NAMALWA (cell line): Measurements from ENCODE around the gene SFRP2.

ENCODE experiments used
- DNase-seq: peaks from one replicate; pipeline ENCODE4 v3.0.0-alpha.2; 2015; ENCODE audit warnings: low spot score

Gene SFRP2

DNA sequence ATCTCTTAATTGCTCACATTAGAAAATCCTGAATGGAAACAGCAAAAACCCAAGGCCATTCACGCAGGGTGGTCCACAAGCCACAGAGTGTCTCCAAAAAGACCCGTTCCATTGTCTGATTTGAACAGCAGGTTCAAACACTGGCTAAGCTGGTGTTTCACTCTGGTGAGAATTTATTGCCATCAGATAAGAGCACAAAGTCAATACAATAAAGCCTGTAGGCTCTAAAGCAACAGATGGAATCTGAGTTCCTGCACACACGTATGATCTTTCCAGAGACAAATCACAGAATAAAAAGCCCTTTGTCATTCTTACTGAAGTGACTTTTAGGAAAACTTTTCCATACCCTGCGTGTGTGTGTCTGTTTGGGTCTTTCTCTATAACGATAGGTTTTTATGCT, 5.1 kb upstream of the SFRP2 start:
- no peak for DNase-seq

DNA sequence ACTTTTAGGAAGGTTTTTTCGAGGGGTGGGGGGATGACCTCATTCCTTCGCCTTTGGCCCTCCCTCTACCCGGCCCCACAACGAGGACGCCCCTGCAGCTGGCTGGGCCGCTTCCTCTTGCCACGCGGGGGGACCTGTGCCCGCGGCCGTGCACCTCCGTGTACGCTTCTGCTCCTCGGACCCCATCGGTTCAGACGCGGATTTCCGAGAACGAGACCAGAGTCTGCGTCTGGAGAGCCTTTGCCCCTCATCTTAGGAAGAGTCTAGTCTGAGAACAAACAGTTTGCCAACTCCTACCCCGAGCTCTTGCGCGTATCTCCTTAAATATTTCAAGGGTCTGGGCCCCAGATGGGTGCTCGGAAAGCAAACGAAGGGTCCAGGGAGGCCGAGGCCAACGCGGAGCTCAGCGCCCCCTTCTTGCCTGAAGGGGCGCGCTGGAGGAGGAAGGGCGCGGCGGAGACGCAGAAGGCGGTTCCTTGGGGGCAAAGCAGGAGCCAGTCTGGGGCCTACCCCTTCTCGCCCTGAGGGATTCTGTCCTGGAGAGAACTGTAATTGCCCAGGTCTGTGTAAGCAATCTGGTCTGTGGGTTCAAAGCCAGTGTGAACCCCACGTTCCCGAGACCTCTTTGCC, 3.9 kb upstream of the SFRP2 start:
- no peak for DNase-seq

DNA sequence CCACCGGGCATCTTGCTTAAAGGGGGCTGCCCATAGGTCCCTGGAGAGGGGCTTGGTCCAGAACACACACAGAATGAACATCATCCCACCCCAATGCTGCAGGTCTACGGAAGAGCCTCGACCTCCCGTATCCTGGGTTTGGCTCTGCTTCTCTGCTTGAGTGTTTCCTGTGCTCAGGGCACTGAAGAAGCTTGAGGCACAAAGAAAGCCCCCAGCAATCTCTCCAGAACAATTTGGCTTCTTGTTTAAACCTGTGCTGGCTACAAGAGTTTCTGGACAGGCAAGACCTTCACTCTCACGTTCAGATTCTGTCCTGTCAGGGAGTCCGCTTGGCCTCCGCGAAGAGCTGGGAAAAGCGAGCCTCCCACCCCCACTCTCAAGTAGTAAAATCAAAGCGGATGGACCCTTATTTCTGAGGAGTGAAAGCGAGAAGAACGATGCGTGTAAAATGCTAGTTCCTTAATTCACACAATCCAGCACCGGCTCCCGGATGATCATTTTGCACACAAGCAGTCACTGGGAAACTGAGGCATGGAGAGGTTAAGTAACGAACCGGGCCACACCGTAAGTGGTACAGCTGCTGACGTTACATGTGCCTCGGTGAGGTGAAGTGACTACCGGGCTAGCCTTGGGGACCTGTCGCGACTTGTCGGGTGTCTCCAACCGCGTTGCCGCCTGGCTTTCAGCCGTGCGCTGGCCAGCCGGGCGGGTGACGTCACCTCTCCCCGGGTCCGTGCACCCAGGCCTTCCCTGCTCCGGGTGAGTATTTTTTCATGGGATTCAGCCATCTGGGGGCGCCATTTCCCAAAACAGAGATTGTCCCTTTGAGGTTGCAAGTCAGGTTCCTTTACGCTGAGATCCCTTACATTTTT, 3.1 kb upstream of the SFRP2 start:
- DNase-seq, result no peak

DNA sequence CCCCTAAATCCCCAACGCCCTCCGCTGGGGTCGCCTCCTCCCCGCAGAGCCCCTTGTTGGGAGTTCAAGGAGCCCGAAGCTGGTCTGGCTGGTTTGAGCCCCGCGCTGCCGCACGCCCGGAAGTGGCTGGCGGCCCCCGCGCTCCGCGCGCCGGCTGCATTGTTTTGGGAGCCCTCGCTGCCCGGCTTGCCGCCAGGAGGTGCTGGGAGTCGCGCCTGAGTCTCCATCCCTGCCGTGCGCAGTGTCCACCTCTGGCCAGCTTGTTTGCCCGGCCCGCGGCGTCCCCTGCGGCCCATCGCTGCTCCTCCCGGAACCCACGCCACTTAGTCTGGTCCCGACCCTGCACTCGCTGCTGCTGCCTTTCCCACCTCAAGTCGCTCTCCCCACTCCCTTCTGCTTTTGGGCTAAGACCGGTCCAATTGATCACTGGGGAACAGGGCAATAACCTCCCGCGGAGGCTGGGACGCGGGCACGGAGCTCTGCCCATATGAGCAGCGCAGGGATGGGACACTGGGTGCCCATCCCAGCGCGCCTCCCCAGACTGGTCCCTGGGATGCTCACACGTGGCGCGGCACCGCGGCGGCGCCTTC, 2.2 kb upstream of the SFRP2 start:
- DNase-seq, result no peak

DNA sequence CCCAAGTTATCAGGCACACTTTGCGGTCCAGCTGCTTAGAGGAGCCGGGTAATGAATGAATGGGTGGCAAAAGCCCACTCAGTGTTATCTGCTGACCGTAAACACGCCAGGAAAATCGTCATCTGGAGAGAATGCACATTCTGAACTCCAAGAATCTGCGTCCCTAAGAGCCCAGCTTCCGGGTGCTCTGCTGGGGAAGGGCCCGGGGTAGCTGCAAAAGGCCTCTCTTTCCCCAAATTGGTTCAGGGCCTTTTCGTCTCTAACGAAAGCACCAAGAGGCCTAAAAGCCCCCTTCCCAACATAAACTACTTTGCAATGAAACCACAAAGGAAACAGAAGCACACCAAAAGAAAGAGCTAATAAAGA, 1.6 kb upstream of the SFRP2 start:
- no peak for DNase-seq

DNA sequence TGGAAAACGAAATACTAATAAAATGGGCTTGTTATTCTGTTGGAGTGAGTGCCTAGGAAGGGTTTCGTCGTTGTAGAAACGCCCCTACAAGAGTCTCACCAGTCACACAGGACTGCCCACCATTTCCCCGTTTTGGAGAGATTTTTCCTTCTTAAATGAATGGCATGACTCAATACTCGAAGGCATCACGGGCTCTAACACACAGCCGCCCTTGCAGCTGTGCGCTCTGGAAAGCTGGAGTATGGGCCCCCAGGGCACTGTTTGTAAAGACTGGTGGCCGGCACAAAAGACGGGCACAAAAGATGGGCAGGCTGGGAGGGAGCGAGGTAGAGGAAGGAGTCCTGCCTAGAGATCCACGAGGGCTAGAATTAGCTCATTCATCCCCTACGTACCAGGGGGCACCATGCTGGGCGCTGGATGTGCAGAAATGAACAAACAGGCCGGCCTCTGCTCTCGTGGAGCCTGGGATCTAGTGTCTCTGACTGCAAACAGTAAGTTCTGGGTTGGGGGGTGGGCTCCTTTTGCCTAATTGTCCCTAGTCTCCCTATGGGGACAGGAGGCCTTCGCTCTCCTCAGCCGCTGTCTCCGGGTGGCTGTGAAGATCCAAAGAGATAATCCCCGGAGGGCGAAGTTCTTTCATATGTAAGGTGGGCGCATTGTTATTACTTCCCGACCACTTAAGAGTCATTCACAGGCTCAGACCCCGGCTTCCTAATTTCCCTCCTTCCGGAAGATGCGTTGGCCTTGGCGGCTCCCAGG, 1.0 kb upstream of the SFRP2 start:
- no peak for DNase-seq

DNA sequence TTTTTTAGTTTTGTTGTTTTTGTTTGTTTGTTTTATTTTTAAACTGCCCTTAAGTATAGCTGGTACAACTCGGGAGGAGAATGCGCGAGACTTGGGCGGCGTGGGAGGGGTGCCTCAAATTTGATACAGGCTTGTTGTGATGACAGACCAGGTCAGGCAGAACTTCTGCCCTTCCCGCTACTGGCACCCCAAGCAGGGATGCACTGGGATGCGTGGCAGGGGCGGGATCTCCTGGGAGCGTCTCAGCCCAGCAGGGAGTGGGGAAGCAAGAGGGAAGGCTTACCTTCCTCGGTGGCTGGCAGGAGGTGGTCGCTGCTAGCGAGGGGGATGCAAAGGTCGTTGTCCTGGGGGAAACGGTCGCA, 851 bp downstream of the SFRP2 start:
- no peak for DNase-seq

DNA sequence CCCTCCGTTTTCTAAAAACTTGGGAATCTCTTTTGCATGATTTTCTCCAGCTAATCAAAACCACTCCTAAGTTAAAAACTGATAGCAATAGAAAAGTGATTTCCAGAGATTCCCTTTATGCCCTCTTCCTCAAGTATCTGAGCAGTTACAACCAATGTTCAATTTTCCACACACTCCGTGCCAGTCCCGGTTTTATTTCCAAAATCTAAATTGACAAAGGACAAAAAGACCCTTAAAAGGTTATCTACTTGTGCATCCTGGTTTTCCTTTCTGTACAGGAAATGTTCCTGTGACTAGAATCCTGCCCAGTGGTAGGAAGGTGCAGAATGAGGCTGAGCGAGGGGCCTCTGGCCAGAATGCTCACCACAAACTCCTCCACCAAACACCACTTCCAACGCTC, 1.3 kb downstream of the SFRP2 start:
- no peak for DNase-seq

DNA sequence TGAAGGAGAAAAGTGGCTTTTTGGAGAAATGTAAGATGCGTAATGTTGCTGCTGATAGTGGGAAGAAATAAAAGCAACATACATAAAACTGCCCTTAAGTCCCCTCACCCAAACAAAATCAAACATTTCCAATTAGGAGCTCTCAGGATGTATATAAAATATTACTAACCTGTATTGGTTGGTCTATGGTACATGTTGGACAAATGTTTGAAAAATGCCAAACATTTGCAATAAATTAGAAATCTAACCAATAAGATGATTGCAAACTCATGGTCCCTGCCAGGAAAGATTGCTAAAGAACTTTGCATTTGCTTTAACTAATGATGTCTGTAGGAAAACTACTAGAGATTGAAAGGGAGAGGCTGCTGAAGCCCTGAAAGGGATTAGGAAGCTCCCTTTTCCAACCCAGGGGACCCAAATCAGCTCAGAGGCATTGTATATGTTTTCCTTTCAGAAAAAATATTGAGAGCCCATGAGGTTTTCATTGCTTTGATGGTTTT, 1.8 kb downstream of the SFRP2 start:
- no peak for DNase-seq

DNA sequence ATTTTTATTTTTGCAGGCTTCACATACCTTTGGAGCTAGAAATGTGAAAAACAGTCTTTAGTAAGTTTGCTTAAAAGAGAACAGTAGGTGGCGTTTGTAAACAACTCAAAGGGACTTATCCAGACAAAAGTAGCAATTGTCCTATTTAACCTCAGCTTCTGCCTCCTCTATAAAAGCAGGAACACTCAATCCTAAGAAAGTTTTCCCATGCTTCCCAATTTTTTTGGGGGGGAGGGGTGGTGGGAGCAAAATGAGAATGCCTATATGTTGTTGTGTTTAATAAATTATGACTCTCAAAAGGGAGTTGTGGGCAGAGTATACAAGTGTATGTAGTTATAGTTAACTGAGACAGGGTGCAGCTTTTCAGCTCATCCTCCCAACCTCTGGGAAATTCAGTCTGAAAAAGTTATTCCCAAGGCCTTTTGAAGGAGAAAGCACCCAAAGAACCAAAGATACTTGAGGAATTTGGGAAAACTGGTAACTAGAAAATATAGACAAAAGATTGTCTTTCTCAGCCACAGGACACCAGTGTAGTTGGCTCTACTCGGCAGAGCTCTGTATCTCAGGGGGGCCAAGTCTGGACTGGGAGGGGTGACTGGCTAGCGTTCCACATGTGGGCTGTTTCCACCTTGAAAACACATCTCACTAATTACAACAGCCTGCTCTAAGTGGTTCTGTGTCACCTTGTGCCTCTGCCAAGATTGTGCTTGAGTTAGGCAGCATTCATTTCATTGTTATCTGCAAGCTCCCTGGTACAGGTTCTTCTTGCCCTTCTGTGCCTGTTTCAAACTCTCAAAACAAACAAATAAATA, 2.8 kb downstream of the SFRP2 start:
- DNase-seq, result peak; percentile 44

DNA sequence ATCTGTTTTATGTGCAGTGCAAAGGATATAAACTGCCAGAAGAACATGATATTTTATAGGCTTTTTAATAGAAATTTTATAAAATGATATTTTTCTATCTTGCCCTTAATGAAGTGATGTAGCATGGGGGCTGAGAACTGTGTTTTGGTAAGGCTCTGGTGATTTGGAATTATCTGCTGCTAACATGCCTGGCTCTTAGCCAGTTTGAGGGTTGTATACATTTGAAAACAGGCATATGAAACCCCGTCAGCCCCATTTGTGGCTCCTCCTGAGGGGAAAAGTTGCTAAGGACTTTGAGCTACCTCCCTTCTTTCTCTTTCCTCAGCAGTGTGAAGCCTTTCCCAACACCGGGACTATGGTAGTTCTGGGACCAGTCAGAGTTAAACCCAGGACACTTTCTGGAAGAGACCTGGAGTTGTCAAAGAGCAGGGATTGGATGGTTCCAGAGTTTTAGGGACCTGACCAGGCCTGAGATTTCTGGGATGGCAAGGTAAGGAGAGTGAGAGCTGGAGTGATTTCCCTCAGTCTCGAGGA, 4.7 kb downstream of the SFRP2 start:
- no peak for DNase-seq

DNA sequence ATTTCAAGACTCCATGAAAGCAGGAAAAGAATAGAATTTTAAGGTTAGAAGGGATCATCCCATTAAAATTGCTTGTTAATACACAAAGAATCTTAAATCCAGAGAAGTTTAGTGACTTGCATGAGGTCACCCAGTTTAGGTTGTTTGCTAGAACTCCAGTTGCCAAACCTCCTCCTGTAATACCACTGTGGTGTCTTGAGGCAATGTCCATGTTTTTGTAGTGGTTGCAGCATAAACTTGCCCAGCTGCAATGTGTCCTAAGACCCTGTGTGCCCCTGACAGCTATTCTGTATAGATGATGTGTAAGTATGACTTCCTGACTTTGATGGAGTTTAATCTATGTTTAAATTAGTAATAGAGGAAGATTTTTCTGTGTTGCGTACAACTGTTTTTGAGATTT, 6.3 kb downstream of the SFRP2 start:
- DNase-seq, result no peak

DNA sequence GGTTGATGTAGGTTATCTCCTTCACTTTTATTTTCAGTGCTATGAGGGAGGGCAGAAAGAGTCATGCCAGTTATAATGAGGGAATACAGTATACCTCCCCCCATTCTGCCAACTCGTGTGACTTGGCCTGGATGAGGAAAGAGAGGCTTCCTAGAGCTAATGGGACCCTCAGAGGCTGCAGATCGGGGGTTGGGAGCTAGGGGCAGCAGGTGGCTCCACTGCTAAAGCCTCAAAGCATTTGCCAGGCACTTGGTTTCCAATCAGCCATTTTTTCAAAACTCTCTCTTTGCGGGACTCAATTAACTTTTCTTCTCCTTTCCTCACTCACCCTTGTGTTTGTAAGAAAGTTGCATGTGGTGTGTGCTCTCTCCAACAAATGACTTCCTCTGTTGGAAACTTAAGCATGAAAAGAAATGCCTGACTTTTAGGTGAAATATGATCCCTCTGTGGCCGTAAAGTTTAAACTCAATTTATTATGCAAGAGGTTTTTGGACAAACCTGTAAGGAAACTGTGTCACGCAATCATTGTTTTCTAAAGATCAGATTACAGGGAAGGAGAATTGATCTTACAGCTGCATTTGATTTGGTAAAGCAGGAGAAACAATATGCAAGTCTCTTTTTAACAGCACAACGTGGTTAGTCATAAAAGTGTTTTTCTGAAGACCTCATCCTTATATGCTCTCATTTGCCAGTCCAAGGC, 7.0 kb downstream of the SFRP2 start:
- no peak for DNase-seq

DNA sequence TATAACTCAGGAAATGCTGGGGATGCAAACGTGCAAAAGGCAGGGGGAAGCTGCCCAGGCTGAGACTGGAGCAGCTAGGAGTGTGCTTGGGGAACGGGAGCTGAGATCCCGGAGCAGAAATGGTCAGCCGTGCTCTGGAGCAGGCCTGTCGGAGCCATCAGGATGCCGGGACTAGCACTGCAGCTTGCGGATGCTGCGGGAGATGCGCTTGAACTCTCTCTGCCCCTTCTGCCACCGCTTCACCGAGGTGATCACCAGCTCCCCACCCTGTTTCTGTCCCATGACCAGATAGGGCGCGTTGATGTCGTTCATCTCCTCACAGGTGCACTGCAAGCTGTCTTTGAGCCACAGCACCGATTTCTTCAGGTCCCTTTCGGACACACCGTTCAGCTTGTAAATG, 7.6 kb downstream of the SFRP2 start:
- no peak for DNase-seq

DNA sequence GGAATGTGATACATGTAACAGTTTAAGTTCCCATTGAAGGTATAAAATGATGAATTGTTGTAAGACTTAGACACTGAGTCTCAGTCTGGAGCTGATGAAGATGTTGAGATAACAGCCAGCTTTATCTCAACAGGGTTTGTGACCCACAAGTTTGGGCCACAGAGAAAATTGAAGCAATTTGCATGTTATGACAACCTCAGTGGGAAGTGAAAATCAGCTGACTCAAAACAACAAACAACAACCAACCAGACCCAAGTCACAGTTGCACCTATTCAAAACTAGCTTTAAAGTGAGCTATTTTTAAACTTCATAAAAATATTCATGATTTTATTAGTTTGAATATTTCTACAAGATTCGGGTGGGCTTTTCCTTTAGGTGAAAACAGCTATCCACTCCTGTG, 8.0 kb downstream of the SFRP2 start:
- no peak for DNase-seq

DNA sequence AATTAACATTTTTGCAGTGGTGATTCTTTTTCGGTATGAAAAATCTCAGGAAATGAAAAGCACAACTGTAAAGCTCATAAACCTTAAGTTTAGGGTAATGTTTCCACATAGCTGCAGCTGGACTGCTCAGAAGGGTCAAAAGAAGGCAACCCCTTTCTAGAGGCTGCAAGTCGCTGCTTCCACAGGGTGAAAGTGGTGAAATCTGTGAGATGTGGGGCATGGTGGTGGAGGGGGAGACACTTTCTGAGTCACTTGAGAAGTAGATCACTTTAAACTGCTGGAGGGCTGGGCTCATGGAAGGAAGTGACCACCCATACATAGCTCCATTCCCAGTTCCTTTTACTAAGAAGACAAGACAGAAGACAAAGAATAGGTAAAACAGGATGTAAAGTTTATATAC, 8.7 kb downstream of the SFRP2 start:
- no peak for DNase-seq

DNA sequence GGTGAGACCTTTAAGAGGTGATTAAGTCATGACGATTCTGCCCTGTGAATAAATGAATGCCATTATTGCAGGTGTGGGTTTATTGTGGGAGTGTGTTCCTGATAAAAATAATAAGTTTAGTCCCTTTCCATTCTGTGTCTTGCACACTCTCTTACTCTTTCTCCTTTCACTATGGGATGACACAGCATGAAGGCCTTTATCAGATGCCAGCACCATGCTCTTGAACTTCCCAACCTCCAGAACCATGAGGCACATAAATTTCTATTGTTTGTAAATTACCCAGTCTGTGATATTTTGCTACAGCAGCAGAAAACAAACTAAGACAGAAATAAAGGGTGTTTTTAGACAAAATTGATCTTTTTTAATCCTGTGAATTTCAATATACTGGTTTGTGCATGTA, 10.5 kb downstream of the SFRP2 start:
- DNase-seq, result no peak

DNA sequence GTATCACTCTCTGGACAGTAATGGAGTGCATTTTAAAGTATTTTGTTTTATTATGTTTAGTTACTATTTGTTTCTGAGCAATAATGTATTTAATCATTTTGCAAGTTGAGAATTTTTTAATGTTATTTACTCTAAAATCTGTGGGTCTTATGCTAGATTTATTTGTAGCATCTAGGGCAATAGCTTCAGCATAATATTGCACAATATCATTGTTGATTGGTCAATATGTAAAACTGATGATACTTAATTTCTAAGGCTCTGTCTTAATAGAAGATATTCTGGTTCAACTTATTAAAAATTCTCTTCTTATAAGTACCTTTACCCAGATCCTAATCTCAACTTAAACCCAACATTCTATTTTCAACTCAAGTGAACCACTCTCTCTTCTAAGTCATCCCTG, 11.5 kb downstream of the SFRP2 start:
- no peak for DNase-seq

DNA sequence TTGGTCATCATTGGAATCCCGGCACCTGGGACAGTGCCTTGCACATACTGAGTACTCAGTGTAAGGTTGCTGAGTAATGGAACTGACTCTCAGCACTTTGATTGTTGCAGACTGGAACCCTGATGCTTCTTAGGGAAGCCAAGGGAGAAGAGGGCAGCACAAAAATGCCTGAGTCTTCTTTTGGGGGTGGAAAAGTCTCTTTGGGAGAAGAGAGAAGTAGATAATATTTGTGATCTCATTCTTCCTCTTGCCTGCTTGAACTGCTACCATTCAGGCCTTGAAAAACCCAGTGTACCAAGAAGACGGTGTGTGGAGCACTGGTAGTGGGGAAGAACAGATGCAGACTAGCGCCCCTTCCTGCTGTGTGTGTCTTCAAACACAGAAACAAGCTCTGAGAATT, 12.3 kb downstream of the SFRP2 start:
- no peak for DNase-seq

DNA sequence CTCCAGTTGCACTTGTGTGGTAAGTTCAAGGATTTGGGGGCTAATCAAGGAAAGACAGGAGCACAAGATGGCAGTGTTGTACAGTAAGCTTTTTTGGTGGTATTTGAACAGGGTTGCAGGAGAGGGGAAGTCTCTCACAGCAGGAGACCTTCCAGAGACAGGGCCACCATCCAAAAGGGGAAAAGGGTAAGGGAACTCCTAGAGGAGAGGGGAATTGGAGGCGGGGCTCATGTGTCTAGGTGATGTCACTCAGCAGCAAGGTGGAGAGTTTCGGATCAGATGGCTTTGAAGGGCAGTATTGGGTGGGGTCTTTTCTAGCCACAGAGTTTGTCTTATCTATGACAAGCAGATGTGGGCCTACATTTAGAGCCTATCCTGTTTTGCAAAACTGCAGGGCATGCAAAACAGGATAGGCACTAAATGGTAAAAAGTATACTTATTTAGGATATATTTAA, 15.6 kb downstream of the SFRP2 start:
- DNase-seq, result no peak

DNA sequence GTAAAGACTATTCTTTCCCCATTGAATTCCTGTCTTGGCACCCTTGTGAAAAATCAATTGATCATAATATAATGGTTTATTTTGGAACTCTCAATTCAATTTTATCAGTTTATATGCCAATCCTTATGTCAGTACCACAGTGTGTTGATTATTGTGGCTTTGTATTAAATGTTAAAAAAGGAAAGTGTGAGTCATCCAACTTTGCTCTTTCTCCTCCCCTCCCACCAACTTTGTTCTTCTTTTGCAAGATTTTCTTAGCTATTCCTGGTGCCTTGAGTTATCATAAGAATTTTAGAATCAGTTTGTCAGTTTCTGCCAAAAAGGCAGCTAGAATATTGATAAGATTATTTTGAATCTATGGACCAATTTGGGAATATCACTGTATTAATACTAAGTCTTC, 17.8 kb downstream of the SFRP2 start:
- no peak for DNase-seq
